Hepatic stellate cell (primary cell): Measurements from ENCODE around the gene OR51S1.
"Not testable (repeated sequence)": the region's sequence is repeated elsewhere in the genome, so short reads cannot be mapped to it uniquely, and the experiment has no call there.

ENCODE experiments used
- DNase-seq: peaks from one replicate; pipeline ENCODE4 v3.0.0; 2011; ENCODE audit warnings: low spot score

Gene OR51S1

DNA sequence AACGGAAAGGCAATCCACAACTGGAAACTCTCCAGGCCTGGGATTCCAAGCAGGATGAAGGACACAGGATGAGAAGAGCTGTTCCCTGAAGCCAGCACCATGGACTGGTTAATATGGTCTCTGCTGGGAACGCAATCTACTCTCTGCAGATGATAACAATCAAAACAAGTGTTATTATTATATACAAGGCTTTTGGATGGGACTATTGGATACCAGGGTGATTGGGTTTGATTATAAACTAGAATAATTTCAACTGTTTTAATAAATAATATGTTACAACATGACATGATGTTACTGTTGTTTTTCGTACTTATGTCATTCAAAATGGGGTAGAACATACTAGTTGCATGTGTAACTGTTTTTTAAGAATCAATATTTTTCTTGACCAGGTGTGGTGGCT, 44.7 kb downstream of the OR51S1 start, which contains the start of gene OR52R1:
OR52R1 (minus strand) TSS at position 101 of the 400 bp plus-strand sequence; CDS start at position 101, 0 bp downstream.
- DNase-seq: no peak

GRCh38 chr11:4801316-4801715, 47.7 kb downstream of the OR51S1 start:
- DNase-seq: not testable (repeated sequence)

- no peak for DNase-seq
Measured at GRCh38 chr11:4798427-4799183, 50.4 kb downstream of the OR51S1 start.
